Measurements from ENCODE around the gene THSD1. TPM values are rescaled to one million over a fixed set of nuclear protein-coding genes. Genes with fewer than 3 reads are reported as not detected.
"Not testable (repeated sequence)": the region's sequence is repeated elsewhere in the genome, so short reads cannot be mapped to it uniquely, and the experiment has no call there.

The THSD1 gene
- total and polyA plus RNA-seq, 8 donors: 10.8 to 57.2 (median 48.3) TPM

DNA sequence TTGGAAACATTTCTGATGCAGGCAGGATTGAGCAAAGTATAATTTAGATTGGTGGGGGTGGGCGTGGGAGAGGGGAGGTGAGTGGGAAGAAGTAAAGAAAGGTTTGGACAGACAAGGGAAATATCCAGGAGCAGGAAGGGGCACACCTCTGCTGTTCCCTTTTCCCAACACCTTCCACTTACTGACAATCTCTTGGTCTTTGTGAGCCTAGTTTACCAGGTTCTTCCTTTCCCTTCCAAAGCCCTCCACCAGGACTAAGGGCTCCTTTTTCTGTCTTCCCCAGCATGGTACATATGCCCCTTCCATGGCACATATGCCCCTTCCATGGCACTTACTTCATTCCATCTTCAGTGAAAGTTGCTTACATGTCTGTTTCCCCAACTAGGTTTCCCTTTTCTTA, 6.2 kb upstream of the THSD1 start:
- H3K27ac ChIP-seq: no peak overlapping the region
- peaks cover 0 to 52% of the 10 kb centered on the region in 2 donors for H3K36me3 ChIP-seq
- TF ChIP-seq, protein P1, sequence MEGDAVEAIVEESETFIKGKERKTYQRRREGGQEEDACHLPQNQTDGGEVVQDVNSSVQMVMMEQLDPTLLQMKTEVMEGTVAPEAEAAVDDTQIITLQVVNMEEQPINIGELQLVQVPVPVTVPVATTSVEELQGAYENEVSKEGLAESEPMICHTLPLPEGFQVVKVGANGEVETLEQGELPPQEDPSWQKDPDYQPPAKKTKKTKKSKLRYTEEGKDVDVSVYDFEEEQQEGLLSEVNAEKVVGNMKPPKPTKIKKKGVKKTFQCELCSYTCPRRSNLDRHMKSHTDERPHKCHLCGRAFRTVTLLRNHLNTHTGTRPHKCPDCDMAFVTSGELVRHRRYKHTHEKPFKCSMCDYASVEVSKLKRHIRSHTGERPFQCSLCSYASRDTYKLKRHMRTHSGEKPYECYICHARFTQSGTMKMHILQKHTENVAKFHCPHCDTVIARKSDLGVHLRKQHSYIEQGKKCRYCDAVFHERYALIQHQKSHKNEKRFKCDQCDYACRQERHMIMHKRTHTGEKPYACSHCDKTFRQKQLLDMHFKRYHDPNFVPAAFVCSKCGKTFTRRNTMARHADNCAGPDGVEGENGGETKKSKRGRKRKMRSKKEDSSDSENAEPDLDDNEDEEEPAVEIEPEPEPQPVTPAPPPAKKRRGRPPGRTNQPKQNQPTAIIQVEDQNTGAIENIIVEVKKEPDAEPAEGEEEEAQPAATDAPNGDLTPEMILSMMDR (IDR thresholded peaks at IDR 0.05): no peak
- H3K4me3 ChIP-seq: no peak overlapping the region
- intact Hi-C loops (cut with DNase I): no loop called here
- DNase-seq (no peak), ATAC-seq (no peak)
- H3K9me3 ChIP-seq: no peaks in the 10 kb centered on the region
- no peaks in the 10 kb centered on the region for H3K27me3 ChIP-seq
- no peaks in the 10 kb centered on the region for H3K4me1 ChIP-seq

DNA sequence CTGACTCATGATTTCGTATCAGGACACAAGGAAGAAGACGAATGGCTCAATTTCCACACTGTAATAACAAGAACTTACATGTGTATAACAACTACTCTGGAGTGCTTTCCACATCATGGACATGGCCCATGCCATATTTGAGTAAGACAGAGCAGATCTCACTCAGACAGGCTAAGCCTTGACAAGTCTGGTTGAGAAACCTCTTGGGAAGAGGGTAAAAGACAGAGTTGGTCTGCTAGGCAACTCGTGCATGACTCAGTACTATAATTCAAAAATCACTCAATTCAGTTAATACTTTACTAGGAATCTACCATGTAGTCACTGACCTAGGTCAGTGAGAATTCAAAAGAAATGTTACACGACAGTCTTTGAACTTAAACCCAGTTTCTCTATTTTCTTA, 5.7 kb upstream of the THSD1 start:
- H3K4me3 ChIP-seq: no peak overlapping the region
- TF ChIP-seq, protein P1 (IDR thresholded peaks at IDR 0.05): no peak
- H3K36me3 ChIP-seq: peaks cover 0 to 47% of the 10 kb centered on the region in 2 donors
- DNase-seq (no peak), ATAC-seq (peak; percentile 56)
- H3K27ac ChIP-seq: no peak overlapping the region
- H3K9me3 ChIP-seq: no peaks in the 10 kb centered on the region
- H3K4me1 ChIP-seq: no peaks in the 10 kb centered on the region
- intact Hi-C loops (cut with DNase I): no loop called here
- H3K27me3 ChIP-seq: no peaks in the 10 kb centered on the region

DNA sequence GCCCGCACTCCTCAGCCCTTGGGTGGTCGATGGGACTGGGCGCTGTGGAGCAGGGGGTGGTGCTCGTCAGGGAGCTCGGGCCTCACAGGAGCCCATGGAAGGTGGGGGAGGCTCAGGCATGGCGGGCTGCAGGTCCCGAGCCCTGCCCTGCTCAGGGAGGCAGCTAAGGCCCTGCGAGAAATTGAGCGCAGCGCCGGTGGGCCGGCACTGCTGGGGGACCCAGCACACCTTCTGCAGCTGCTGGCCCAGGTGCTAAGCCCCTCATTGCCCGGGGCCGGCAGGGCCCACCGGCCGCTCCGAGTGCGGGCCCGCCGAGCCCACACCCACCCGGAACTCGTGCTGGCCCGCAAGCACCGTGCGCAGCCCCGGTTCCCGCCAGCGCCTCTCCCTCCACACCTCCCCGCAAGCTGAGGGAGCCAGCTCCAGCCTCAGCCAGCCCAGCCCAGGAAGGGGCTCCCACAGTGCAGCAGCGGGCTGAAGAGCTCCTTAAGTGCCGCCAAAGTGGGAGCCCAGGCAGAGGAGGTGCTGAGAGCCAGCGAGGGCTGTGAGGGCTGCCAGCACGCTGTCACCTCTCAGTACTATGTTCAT, 2.2 kb upstream of the THSD1 start:
- Histone ChIP-seq H3K36me3 (peaks cover 0 to 17% of the 10 kb centered on the region in 2 donors), H3K27me3 (peaks cover 7 to 33% of the 10 kb centered on the region in 2 donors), H3K4me1 (peaks cover 0 to 17% of the 10 kb centered on the region in 2 donors)
- H3K9me3 ChIP-seq; ATAC-seq; H3K4me3 ChIP-seq; DNase-seq; H3K27ac ChIP-seq; intact Hi-C loops (cut with DNase I): not testable (repeated sequence)

DNA sequence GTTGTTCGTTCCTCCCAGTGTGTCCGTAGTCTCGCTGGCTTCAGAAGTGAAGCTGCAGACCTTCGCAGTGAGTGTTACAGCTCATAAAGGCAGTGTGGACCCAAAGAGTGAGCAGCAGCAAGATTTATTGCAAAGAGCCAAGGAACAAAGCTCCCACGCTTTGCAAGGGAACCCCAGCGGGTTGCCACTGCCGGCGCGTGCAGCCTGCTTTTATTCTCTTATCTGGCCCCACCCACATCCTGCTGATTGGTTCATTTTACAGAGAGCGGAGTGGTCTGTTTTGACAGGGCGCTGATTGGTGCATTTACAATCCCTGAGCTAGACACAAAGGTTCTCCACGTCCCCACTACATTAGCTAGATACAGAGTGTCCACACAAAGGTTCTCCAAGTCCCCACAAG, 1.5 kb upstream of the THSD1 start:
- intact Hi-C loops (cut with DNase I); ATAC-seq; H3K36me3 ChIP-seq; H3K9me3 ChIP-seq; DNase-seq; H3K27ac ChIP-seq; H3K4me3 ChIP-seq: not testable (repeated sequence)
- Histone ChIP-seq H3K27me3 (peaks cover 7 to 34% of the 10 kb centered on the region in 2 donors), H3K4me1 (peaks cover 0 to 17% of the 10 kb centered on the region in 2 donors)

DNA sequence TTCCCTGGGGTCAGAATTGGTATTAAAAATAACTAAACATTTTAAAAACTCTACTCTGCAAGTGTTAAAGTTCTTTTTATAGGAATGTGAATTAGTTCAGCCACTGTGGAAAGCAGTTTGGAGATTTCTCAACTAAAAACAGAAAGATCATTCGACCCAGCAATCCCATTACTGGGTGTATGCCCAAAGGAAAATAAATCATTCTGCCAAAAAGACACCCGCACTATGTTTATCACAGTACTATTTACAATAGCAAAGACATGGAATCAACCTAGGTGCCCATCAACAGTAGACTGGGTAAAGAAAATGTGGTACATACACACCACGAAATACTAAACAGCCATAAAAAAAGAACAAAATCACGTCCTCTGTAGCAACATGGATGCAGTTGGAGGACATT, 657 bp upstream of the THSD1 start:
- intact Hi-C loops (cut with DNase I): no loop called here
- peak overlapping the region; percentile 47 to 52 for H3K4me3 ChIP-seq
- H3K4me1 ChIP-seq: peaks cover 0 to 17% of the 10 kb centered on the region in 2 donors
- peaks cover 0 to 4% of the 10 kb centered on the region in 2 donors for H3K36me3 ChIP-seq
- TF ChIP-seq, protein P1 (IDR thresholded peaks at IDR 0.05): no peak
- H3K27me3 ChIP-seq: peaks cover 7 to 34% of the 10 kb centered on the region in 2 donors
- H3K27ac ChIP-seq: no peak overlapping the region
- ATAC-seq: no peak
- H3K9me3 ChIP-seq: no peaks in the 10 kb centered on the region
- no peak for DNase-seq

DNA sequence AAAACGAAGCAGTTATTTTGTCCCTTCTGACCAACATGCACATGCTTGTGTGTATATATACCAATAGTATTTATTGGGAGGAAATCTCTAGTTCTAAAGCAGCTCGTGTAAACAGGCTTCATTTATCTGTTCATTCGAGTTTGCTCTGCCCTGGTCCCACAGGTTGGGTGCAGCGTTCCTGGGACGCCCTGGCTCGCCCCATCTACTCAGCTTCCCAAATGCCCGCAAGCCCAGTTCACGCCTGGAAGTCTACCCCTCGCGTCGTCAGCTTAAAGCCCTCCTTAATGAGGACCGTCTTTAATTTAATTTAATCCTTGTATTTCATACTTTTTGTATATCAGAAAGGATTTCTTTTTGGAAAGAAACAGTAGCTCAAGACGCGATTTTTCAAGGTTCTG, 604 bp downstream of the THSD1 start:
- TF ChIP-seq, protein P1 (IDR thresholded peaks at IDR 0.05): no peak
- peak overlapping the region; percentile 47 to 52 for H3K4me3 ChIP-seq
- H3K9me3 ChIP-seq: no peaks in the 10 kb centered on the region
- ATAC-seq (peak; percentile 32), DNase-seq (no peak)
- peaks cover 0 to 17% of the 10 kb centered on the region in 2 donors for H3K4me1 ChIP-seq
- H3K27me3 ChIP-seq: peaks cover 7 to 34% of the 10 kb centered on the region in 2 donors
- H3K36me3 ChIP-seq: peaks cover 0 to 4% of the 10 kb centered on the region in 2 donors
- intact Hi-C loops (cut with DNase I): no loop called here
- peak overlapping the region in 1 of 2 donors; percentile 59 for H3K27ac ChIP-seq

All from left lung (tissue), 10 donors.